Measurements from ENCODE around the gene AP4S1.
"Not testable (repeated sequence)": the region's sequence is repeated elsewhere in the genome, so short reads cannot be mapped to it uniquely, and the experiment has no call there.

The AP4S1 gene

GRCh38 chr14:31045501-31046080, 20.1 kb downstream of the AP4S1 start:
- no peak for DNase-seq

DNA sequence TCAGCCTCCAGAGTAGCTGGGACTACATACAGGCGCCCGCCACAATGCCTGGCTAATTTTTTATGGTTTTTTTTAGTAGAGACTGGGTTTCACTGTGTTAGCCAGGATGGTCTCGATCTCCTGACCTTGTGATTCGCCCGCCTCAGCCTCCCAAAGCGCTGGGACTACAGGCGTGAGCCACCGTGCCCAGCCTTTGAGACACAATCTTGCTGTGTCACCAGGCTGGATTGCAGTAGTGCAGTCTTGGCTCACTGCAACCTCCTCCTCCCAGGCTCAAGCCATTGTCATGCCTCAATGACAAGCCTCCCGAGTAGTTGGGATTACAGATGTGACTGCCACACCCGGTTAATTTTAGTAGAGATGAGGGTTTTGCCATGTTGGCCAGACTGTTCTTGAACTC, 22.1 kb downstream of the AP4S1 start:
- DNase-seq, result no peak

- DNase-seq, result no peak
Observed at GRCh38 chr14:31051023-31051422, 25.6 kb downstream of the AP4S1 start.

DNA sequence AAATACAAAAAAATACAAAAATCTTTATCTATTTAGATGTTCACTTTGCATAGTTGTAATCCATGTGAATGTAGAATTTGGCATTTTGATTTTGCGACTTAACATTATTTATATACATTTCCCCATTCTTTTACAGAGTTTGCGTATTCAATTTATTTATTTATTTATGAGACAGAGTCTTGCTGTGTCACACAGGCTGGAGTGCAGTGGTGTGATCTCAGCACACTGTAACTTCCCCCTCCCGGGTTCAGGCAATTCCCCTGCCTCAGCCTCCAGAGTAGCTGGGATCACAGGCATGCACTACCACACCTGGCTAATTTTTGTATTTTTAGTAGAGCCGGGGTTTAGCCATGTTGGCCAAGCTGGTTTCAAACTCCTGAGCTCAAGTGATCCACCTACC, 26.1 kb downstream of the AP4S1 start:
- DNase-seq, result no peak

GRCh38 chr14:31052905-31053586, 27.6 kb downstream of the AP4S1 start:
- DNase-seq, result not testable (repeated sequence)

GRCh38 chr14:31057035-31057434, 31.6 kb downstream of the AP4S1 start:
- DNase-seq, result no peak

- no peak for DNase-seq
Observed at GRCh38 chr14:31057701-31058364, 32.4 kb downstream of the AP4S1 start.

DNA sequence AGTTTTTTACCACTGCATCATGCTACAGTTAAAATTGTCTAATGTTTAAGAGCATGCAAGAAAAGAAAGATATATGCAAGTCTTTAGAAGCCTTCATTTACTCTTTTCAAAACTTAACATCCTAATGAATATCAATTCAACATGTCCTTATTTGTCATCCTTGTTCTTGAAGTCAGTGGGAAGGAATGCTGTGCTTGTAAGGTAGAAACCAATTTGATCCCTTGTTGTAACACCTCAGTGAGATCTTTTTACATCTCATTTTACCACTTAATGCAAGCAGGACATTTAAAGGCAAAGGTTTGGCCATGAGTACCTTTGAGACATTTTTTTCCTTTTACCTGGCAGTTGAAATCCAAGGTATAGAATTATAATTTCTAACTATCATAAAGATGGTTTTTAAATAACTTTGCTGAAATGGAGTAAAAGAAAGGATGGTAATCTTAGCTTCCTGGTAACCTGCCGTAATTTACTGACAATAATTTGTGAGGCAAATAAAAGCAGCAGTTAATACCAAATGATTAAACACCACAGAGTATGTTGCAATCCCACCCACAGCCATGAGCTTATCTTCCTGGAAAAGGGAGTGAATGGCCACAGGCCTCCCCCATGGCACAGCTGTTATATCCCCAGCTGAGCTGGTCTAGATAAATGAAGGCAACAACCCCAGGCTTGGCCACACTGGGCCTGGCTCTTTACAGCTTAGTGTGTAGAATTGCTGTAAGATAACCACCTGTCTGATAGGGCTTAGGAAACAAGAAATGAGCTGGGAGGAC, 33.9 kb downstream of the AP4S1 start:
- DNase-seq, result no peak

- no peak for DNase-seq
Observed at GRCh38 chr14:31060253-31060875, 34.9 kb downstream of the AP4S1 start.

GRCh38 chr14:31062908-31063307, 37.5 kb downstream of the AP4S1 start:
- not testable (repeated sequence) for DNase-seq

GRCh38 chr14:31068235-31068634, 42.8 kb downstream of the AP4S1 start:
- no peak for DNase-seq

- no peak for DNase-seq
Observed at GRCh38 chr14:31069343-31069742, 43.9 kb downstream of the AP4S1 start.

DNA sequence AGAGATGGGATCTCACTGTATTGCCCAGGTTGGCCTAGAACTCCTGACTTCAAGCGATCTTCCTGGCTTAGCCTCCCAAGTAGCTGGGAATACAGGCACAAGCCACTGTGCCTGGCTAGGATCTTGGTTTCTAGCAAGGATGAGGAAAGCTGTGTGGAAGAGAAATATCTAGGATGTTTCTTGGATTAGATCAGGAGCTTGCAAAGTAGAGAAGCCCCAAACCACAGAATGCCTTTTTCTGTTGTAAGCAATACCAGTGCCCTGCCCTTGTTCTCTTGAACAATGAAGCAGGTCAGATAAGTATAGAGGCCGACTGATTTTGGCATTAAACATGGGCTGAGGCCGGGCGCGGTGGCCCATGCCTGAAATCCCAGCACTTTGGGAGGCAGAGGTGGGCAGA, 45.0 kb downstream of the AP4S1 start:
- no peak for DNase-seq

DNA sequence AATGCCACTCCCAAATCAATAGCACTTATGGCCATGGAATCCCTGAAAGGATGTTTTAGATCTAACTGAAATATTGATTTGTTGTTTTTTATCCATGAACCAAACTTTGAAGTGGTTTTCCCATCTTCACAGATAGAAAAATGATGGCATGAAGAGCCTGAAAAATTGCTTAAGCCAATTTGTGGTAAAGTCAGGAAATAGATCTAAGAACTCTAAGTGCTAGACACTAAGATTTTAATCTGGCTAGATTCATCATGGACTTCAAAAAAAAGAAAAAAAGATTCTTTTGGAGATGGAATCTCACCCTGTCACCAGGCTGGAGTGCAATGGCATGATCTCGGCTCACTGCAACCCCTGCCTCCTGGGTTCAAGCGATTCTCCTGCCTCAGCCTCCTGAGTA, 45.7 kb downstream of the AP4S1 start:
- no peak for DNase-seq

- no peak for DNase-seq
Observed at GRCh38 chr14:31075144-31075543, 49.7 kb downstream of the AP4S1 start.

GRCh38 chr14:31078766-31079165, 53.3 kb downstream of the AP4S1 start:
- DNase-seq, result no peak

DNA sequence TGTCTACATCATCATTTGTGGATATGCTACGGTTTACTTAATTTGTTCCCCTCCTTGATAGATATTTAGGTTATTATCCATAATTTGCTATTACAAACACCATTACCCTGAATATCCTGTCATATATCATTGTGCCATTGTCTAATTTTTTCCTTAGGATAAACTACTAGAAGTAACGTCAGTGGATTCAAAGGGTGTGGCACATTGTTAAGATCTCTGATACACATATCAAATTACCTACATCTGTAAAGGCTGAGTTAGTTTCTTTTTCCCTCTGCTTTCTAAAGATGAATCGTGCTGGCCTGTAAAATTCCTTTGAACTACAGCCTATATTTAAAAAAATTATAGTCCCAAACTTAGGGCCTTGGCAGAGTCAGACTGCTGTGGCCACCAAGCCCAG, 54.6 kb downstream of the AP4S1 start:
- DNase-seq, result no peak

GRCh38 chr14:31080484-31080883, 55.0 kb downstream of the AP4S1 start:
- no peak for DNase-seq

DNA sequence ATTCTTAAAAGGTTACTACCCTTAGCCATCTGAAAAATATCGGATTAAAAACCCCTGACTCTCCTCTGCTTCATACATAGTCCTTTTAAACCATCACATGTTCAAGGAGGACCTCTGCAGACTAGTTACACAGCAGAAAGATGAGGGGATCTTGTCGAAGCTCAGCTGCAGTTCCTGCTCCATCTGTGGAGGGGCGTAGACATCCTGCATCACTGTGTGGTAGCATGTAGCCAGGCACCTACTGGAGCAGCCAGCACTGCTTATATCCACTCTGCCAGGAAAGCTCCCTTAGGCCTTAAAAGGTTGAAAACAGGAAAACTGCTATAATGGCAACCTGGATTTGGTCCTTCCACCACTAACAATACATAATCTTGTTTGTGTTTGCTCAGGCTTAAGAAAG, 58.3 kb downstream of the AP4S1 start:
- DNase-seq, result no peak

DNA sequence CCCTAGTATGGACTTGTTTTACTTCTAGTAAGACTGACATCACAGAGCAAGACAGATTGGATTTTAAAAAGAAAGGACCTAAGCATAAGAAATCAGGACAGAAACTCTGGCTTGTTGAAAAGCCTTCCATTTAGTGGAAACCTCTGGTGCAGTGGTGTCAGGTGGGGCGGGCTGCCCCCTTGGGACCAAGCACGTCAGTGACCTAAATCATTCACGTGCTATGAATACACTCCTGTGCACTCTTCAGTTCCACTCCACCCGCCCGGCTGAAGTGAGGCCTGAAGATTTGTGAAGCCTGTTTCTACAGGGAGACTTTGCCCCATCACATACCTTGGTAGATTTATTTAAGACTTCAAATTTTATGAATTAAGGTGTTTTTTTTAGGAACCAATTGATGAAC, 58.9 kb downstream of the AP4S1 start:
- no peak for DNase-seq

DNA sequence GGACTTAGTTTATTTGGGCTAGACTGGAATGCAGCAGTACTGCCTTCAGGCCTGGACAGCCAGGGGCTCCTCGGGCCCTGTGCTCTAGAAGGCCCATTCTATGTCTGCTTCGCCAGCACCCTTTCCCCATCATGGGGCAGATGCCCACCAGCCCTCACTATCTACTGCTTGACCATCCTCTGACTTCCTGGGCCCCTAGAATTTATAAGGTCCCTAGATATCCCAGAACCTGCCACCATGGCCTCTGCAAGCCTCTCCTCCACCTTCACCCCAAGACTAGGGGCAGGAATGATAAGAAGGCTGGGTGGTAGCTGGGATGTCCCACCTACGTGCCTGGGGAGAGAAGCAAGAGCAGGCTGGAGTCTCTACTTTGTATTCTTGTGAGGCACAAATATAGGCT, 59.6 kb downstream of the AP4S1 start:
- DNase-seq, result no peak

DNA sequence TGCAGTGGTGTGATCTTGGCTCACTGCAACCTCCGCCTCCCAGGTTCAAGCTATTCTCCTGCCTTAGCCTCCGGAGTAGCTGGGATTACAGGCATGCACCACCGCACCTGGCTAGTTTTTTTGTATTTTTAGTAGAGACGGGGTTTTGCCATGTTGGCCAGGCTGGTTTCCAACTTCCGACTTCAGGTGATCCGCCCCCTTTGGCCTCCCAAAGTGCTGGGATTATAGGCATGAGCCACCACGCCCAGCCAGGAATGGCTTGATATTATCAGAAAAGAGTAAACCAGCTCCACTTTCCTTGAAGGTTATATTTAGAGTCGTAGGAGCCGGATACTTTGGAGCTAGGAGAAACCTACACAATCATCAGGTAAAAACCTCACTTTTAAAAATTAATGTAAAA, 61.0 kb downstream of the AP4S1 start:
- DNase-seq, result not testable (repeated sequence)
